NB4 (cell line): ENCODE results near the gene THSD4.

Source experiments
- DNase-seq: peaks from one replicate; pipeline ENCODE4 v3.0.0; 2010; ENCODE audit warnings: low read depth
- H3K4me3 ChIP-seq: one replicate; pipeline ENCODE4 v1.5.1; 2011; ENCODE audit warnings: mild to moderate bottlenecking, low read depth, low read length, moderate library complexity
- MYC ChIP-seq: IDR thresholded peaks from 2 replicates; pipeline ENCODE4 v1.6.1; 2011; ENCODE audit warnings: low read depth, low read length
- POLR2A ChIP-seq: IDR thresholded peaks from 2 replicates; pipeline ENCODE4 v1.6.1; 2011; ENCODE audit warnings: mild to moderate bottlenecking; ENCODE audit not compliant: insufficient read length; ENCODE audit errors: extremely low read depth
- TF ChIP-seq, protein P1 (sequence below): IDR thresholded peaks from one replicate; pipeline ENCODE4 v1.5.1; 2012; ENCODE audit warnings: low read depth, low read length
- TF ChIP-seq, protein P2 (sequence below): IDR thresholded peaks from 2 replicates; pipeline ENCODE4 v1.6.1; 2011; ENCODE audit warnings: low read depth, low read length

The THSD4 gene

DNA sequence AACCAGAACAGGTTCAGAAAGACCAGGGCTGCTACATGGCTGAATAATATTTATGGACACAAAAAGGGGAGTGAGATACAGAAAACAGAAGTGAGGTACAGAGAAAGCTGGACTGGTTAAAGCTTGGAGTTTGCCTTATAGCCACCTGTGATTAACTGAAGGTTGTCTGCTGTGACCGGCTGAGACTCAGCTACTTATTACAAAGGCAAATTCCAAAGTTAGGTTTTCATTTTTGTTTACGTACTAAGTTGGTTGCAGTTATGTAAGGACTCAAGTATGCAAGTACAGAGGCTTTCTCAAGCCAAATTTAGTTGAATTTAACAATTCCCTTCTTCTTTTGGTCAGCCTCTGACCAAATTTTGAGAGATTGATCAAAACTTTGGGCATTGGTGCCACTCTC lies 264.6 kb downstream of the THSD4 start:
- no peak for DNase-seq
- no peak overlapping the region for H3K4me3 ChIP-seq
- TF ChIP-seq, protein P1, sequence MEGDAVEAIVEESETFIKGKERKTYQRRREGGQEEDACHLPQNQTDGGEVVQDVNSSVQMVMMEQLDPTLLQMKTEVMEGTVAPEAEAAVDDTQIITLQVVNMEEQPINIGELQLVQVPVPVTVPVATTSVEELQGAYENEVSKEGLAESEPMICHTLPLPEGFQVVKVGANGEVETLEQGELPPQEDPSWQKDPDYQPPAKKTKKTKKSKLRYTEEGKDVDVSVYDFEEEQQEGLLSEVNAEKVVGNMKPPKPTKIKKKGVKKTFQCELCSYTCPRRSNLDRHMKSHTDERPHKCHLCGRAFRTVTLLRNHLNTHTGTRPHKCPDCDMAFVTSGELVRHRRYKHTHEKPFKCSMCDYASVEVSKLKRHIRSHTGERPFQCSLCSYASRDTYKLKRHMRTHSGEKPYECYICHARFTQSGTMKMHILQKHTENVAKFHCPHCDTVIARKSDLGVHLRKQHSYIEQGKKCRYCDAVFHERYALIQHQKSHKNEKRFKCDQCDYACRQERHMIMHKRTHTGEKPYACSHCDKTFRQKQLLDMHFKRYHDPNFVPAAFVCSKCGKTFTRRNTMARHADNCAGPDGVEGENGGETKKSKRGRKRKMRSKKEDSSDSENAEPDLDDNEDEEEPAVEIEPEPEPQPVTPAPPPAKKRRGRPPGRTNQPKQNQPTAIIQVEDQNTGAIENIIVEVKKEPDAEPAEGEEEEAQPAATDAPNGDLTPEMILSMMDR: no peak
- TF ChIP-seq MYC: no peak
- TF ChIP-seq, protein P2, sequence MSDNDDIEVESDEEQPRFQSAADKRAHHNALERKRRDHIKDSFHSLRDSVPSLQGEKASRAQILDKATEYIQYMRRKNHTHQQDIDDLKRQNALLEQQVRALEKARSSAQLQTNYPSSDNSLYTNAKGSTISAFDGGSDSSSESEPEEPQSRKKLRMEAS: no peak
- TF ChIP-seq POLR2A: no peak

DNA sequence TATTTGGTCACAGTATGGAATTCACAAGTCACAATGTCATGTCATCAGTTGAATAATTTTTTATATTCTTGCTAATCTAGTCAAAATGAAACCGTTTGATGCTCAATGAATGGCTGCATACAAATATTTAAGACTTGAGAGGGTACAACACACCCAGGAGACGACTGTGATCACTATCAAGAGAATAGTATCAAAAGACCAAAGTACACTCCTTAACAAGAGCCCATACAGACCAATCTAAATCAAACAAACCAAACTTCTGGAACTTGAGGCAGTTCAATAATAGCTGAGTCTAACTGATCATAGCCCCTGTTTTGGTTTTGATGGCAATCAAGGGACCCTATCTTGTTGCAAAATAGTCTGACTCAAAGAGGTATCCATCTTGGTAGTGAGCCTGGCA lies 265.1 kb downstream of the THSD4 start:
- DNase-seq: no peak
- H3K4me3 ChIP-seq: no peak overlapping the region
- TF ChIP-seq, protein P2: no peak
- TF ChIP-seq POLR2A (no peak), MYC (no peak)
- TF ChIP-seq, protein P1: no peak

DNA sequence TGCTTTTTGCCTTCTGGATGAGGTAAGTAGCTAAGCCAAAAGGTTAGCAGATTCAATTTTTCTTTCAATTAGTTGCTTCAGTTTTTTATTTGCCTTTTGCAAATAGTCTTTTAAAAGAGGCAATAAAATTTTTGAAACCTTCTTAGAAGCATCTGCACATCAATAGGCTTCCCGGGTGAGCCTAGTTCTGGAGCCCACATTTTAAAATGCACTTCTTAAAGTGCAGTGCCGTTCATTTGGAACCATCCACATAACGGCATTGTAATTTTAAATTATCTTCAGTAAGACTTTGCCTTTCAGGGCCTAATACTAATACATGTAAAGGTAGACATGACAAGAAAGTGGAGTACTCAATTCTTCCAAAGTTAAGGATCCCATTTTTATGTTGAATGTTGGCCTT lies 269.2 kb downstream of the THSD4 start:
- no peak overlapping the region for H3K4me3 ChIP-seq
- TF ChIP-seq POLR2A (no peak), MYC (no peak)
- TF ChIP-seq, protein P2: no peak
- DNase-seq: no peak

DNA sequence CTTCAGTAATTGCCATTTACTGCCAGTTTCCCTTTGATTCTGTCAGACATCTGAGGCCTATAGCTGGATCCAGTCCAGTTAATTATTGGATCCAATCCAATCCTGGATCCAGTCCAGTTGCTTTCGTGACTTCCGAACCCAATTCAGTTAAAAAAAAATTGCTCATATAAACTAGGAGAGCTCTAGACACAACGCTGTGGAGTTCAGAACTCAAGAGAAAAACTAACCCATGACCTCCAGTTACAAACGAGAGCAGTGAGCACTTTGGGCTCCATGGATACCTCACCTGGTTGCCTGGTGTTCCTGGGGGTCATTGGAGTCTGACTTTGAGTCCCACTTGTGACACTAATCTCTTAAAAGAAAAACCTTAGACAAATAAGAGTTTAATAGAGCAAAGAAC lies 269.8 kb downstream of the THSD4 start:
- no peak for DNase-seq
- TF ChIP-seq, protein P2: no peak
- TF ChIP-seq POLR2A: no peak
- TF ChIP-seq, protein P1: no peak
- no peak overlapping the region for H3K4me3 ChIP-seq

DNA sequence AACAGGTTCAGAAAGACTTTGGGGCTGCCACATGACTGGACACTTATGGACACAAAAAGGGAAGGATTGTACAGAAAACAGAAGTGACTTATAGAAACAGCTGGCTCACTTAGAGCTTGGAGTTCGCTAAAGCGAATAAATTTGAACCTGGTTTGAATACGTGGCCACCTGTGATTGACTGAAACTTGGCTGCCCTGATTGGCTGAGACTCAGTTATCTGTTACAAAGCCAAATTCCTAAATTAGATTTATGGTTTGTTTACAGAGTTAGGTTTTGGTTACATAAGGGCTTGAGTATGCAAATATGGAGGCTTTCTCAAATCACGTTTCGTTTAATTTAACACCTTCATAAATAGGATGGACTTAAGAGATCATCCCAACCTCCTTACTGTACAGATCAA lies 270.2 kb downstream of the THSD4 start:
- H3K4me3 ChIP-seq: no peak overlapping the region
- no peak for TF ChIP-seq MYC
- TF ChIP-seq POLR2A: no peak
- TF ChIP-seq, protein P1: no peak
- TF ChIP-seq, protein P2: no peak
- no peak for DNase-seq

DNA sequence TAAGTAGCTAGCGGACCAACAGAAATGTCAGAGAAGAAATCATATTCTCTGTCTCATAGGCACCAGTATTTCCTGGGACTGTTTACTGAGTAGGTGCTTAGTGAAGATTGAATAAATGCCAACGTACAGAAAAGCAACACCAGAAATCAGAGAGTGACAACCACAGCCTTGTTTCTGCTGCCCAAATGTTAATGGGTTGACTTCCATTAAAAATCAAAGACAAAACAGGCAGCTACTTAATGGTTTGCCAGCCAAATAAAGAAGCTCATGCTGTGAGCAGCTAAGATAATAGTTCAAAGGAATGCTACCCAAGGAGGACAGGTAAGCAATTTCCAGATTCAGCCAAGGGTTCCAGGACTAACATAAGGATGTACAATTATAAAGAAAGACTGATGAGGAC lies 270.7 kb downstream of the THSD4 start:
- TF ChIP-seq, protein P2: no peak
- TF ChIP-seq POLR2A (no peak), MYC (no peak)
- TF ChIP-seq, protein P1: no peak
- DNase-seq: no peak
- no peak overlapping the region for H3K4me3 ChIP-seq
